ENCODE measurements around the gene SSH2.

The SSH2 gene

DNA sequence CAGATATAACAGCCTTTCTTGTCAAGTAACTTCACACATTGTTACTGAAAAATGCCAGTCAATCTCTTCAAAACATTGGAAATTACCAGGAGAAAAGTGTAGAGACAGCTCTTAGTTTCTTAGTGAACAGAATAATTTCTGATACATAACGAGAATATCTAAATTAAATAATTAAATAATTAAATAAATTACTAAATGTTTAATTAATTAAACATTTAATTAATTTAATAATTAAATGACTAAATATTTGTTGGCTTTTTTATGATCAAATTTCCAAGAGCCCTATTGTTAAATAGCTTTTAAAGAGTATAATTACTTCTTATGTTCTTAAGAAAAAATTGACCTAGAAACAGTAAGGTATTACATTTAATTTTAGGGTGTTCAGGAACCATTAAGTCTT, 129.6 kb downstream of the SSH2 start (continued):
- TF ChIP-seq, protein P1, sequence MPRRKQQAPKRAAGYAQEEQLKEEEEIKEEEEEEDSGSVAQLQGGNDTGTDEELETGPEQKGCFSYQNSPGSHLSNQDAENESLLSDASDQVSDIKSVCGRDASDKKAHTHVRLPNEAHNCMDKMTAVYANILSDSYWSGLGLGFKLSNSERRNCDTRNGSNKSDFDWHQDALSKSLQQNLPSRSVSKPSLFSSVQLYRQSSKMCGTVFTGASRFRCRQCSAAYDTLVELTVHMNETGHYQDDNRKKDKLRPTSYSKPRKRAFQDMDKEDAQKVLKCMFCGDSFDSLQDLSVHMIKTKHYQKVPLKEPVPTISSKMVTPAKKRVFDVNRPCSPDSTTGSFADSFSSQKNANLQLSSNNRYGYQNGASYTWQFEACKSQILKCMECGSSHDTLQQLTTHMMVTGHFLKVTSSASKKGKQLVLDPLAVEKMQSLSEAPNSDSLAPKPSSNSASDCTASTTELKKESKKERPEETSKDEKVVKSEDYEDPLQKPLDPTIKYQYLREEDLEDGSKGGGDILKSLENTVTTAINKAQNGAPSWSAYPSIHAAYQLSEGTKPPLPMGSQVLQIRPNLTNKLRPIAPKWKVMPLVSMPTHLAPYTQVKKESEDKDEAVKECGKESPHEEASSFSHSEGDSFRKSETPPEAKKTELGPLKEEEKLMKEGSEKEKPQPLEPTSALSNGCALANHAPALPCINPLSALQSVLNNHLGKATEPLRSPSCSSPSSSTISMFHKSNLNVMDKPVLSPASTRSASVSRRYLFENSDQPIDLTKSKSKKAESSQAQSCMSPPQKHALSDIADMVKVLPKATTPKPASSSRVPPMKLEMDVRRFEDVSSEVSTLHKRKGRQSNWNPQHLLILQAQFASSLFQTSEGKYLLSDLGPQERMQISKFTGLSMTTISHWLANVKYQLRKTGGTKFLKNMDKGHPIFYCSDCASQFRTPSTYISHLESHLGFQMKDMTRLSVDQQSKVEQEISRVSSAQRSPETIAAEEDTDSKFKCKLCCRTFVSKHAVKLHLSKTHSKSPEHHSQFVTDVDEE (CRISPR knock-in tag; IDR thresholded peaks at IDR 0.05): no peak

GRCh38 chr17:29796652-29797051, 133.4 kb downstream of the SSH2 start:
- ATAC-seq: no peak

GRCh38 chr17:29793501-29793900, 136.5 kb downstream of the SSH2 start:
- no peak for TF ChIP-seq PPARA (CRISPR knock-in tag; IDR thresholded peaks at IDR 0.05; ENCODE audit: borderline replicate concordance)
- TF ChIP-seq, protein P2, sequence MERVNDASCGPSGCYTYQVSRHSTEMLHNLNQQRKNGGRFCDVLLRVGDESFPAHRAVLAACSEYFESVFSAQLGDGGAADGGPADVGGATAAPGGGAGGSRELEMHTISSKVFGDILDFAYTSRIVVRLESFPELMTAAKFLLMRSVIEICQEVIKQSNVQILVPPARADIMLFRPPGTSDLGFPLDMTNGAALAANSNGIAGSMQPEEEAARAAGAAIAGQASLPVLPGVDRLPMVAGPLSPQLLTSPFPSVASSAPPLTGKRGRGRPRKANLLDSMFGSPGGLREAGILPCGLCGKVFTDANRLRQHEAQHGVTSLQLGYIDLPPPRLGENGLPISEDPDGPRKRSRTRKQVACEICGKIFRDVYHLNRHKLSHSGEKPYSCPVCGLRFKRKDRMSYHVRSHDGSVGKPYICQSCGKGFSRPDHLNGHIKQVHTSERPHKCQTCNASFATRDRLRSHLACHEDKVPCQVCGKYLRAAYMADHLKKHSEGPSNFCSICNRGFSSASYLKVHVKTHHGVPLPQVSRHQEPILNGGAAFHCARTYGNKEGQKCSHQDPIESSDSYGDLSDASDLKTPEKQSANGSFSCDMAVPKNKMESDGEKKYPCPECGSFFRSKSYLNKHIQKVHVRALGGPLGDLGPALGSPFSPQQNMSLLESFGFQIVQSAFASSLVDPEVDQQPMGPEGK (CRISPR knock-in tag; IDR thresholded peaks at IDR 0.05; ENCODE audit: borderline replicate concordance): no peak
- ATAC-seq: no peak

More at GRCh38 chr17:29796652-29797051, 133.4 kb downstream of the SSH2 start:
- no peak for TF ChIP-seq CSDC2 (CRISPR knock-in tag; IDR thresholded peaks at IDR 0.05)
- TF ChIP-seq, protein P3, sequence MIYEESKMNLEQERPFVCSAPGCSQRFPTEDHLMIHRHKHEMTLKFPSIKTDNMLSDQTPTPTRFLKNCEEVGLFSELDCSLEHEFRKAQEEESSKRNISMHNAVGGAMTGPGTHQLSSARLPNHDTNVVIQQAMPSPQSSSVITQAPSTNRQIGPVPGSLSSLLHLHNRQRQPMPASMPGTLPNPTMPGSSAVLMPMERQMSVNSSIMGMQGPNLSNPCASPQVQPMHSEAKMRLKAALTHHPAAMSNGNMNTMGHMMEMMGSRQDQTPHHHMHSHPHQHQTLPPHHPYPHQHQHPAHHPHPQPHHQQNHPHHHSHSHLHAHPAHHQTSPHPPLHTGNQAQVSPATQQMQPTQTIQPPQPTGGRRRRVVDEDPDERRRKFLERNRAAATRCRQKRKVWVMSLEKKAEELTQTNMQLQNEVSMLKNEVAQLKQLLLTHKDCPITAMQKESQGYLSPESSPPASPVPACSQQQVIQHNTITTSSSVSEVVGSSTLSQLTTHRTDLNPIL (CRISPR knock-in tag; IDR thresholded peaks at IDR 0.05; ENCODE audit: low read depth): no peak
- TF ChIP-seq ESRRG (CRISPR knock-in tag; IDR thresholded peaks at IDR 0.05): no peak
- no peak for TF ChIP-seq ZC3H10 (CRISPR knock-in tag; IDR thresholded peaks at IDR 0.05)
- no peak for TF ChIP-seq OSR1 (CRISPR knock-in tag; IDR thresholded peaks at IDR 0.05)
- no peak for TF ChIP-seq ISL1 (CRISPR knock-in tag; IDR thresholded peaks at IDR 0.05)
- no peak for TF ChIP-seq SNAI2 (CRISPR knock-in tag; IDR thresholded peaks at IDR 0.05)
- TF ChIP-seq POU6F1 (CRISPR knock-in tag; IDR thresholded peaks at IDR 0.05; ENCODE audit: borderline replicate concordance, low read depth): no peak

DNA sequence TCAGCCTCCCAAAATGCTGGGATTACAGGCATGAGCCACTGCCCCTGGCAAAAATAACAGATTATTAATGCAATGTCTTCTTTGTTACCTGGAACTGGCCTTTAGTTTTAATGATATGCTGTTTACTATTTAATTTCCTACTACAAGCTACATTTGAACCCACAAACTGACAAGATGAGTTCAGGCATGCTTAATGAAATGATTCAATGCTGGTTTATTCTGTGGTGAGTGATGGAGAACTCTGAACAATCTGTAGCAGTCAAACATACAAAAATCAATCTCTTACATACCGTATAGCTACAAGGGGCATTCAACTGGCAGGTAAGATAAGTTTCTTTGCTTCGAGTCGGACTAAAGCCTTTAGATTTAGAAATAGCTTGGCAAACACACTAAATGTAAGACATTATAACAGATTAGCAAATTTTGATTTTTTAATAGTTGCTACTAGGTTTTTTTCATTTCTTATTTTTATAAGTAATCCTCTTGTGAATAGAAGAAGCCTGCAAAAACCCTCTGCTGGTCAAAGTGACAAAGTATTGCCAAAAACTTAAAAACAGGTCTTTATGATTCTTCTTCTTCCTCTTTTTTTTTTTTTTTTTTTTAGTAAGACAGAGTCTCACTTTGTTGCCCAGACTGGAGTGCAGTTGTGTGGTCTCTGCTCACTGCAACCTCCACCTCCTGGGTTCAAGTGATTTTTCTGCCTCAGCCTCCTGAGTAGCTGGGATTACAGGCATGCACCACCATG, 138.5 kb downstream of the SSH2 start:
- TF ChIP-seq GLIS3 (CRISPR knock-in tag; IDR thresholded peaks at IDR 0.05) (no peak), SNAI2 (CRISPR knock-in tag; IDR thresholded peaks at IDR 0.05) (no peak), ZFP30 (CRISPR knock-in tag; IDR thresholded peaks at IDR 0.05) (no peak), ZNF70 (CRISPR knock-in tag; IDR thresholded peaks at IDR 0.05) (no peak), ZC3H10 (CRISPR knock-in tag; IDR thresholded peaks at IDR 0.05) (no peak), TCF4 (CRISPR knock-in tag; IDR thresholded peaks at IDR 0.05; ENCODE audit: borderline replicate concordance) (no peak), CSDC2 (CRISPR knock-in tag; IDR thresholded peaks at IDR 0.05) (no peak), ISL1 (CRISPR knock-in tag; IDR thresholded peaks at IDR 0.05) (no peak), ARNTL (CRISPR knock-in tag; IDR thresholded peaks at IDR 0.05; ENCODE audit: borderline replicate concordance, low read depth) (no peak), ZNF8 (CRISPR knock-in tag; IDR thresholded peaks at IDR 0.05) (no peak), BACH2 (CRISPR knock-in tag; IDR thresholded peaks at IDR 0.05; ENCODE audit: borderline replicate concordance) (no peak), POU6F1 (CRISPR knock-in tag; IDR thresholded peaks at IDR 0.05; ENCODE audit: borderline replicate concordance, low read depth) (no peak), TOX (CRISPR knock-in tag; IDR thresholded peaks at IDR 0.05; ENCODE audit: borderline replicate concordance) (no peak), OSR1 (CRISPR knock-in tag; IDR thresholded peaks at IDR 0.05) (no peak), ZNF565 (CRISPR knock-in tag; conservative IDR thresholded peaks at IDR 0.05; ENCODE audit: low read depth) (no peak)
- TF ChIP-seq, protein P1 (CRISPR knock-in tag; IDR thresholded peaks at IDR 0.05): no peak
- ATAC-seq: no peak
